K562 (cell line): Measurements from ENCODE around the gene KDM4F. TPM values are rescaled to one million over a fixed set of nuclear protein-coding genes. Genes with fewer than 3 reads are reported as not detected.
A peak's percentile ranks its signal among the peaks of the same experiment; 100 is the strongest.

Experiments used
- ATAC-seq: fragments of 200-7000 bp; cut with Tn5 transposase; 3 replicates; pipeline ENCODE4 v1.9.1; 2020; ENCODE audit warnings: moderate library complexity
- BruUV-seq: library from RNA; stranded (reverse); fragments of 400-500 nt; replicated peaks from 2 replicates; lab custom pipeline; 2021; lab: Mats Ljungman, UMichigan
- CTCF ChIA-PET: fragments of 300-600 bp; formaldehyde crosslinking; extraction: SDS; loops from one replicate; lab custom pipeline; 2021; ENCODE audit warnings: low intra/inter-chr PET ratio; lab: Yijun Ruan, JAX
- POLR2A ChIA-PET: fragments of 300-600, 350-650 bp; sonication (Branson Sonifier 250); formaldehyde crosslinking; extraction: SDS; loops from one replicate; lab custom pipeline; 2021; ENCODE audit warnings: antibody characterized with exemption, inconsistent platforms; lab: Yijun Ruan, JAX
- DNase-seq, 4 experiments: peaks; one replicate each; pipeline versions ENCODE4 v3.0.0 to v3.0.0-alpha.2; 2011 to 2018; ENCODE audit warnings: low spot score in 3 of 4, mixed read lengths in 3 of 4; ENCODE audit errors: extremely low read depth in 1 of 4
- FAIRE-seq: peaks from 2 replicates; lab custom pipeline; 2011; peaks lifted over from hg19 to GRCh38; lab: Jason Lieb, UNC
- H2AFZ ChIP-seq: 2 replicates; pipeline ENCODE4 v1.6.0; 2011; ENCODE audit warnings: low read depth, low read length, control low read depth, inconsistent platforms
- H3K27ac ChIP-seq: fragments of 200-600 bp; 3 replicates; pipeline ENCODE4 v1.8.0; 2011; ENCODE audit warnings: low read depth, mild to moderate bottlenecking, control low read depth, inconsistent platforms, low read length, moderate library complexity, mixed read lengths; ENCODE audit errors: extremely low read depth
- H3K27me3 ChIP-seq, 2 experiments: fragments of 300-600 bp in 1 of 2; 2 replicates in 1 of 2; 3 replicates in 1 of 2; pipeline versions ENCODE4 v1.6.0 to v1.8.0; 2011; ENCODE audit warnings: inconsistent platforms in 2 of 2, low read length in 2 of 2, mild to moderate bottlenecking in 1 of 2, mixed read lengths in 1 of 2, moderate library complexity in 1 of 2; ENCODE audit not compliant: control insufficient read depth in 2 of 2, insufficient read depth in 2 of 2
- H3K36me3 ChIP-seq: fragments of 300-600 bp; 3 replicates; pipeline ENCODE4 v1.8.0; 2011; ENCODE audit warnings: mild to moderate bottlenecking, low read length, inconsistent platforms; ENCODE audit not compliant: control insufficient read depth, insufficient read depth
- H3K4me1 ChIP-seq, 2 experiments: fragments of 200-600 bp in 1 of 2; replicated peaks in 1 of 2; 2 replicates in 1 of 2; 3 replicates in 1 of 2; pipeline versions ENCODE4 v1.5.1 to v1.8.0; 2011; ENCODE audit warnings: inconsistent platforms in 2 of 2, low read length in 2 of 2, mild to moderate bottlenecking in 1 of 2, mixed read lengths in 1 of 2, moderate library complexity in 1 of 2; ENCODE audit not compliant: control insufficient read depth in 2 of 2, insufficient read depth in 2 of 2
- H3K4me2 ChIP-seq: 2 replicates; pipeline ENCODE4 v1.6.1; 2011; ENCODE audit warnings: low read length, control low read depth, inconsistent platforms, mixed read lengths; ENCODE audit not compliant: insufficient read depth
- H3K4me3 ChIP-seq: fragments of 200-600 bp; sonication (generic), shearing (Covaris generic); 2 replicates; pipeline ENCODE4 v1.5.1; 2016; ENCODE audit warnings: control low read depth, inconsistent platforms
- H3K79me2 ChIP-seq: fragments of 200-600 bp; 3 replicates; pipeline ENCODE4 v1.8.0; 2011; ENCODE audit warnings: low read length, inconsistent platforms; ENCODE audit not compliant: control insufficient read depth, insufficient read depth
- H3K9ac ChIP-seq, 2 experiments: 2 replicates each; pipeline versions ENCODE4 v1.6.0 to v1.6.1; 2011; ENCODE audit warnings: low read depth in 2 of 2, low read length in 2 of 2, control low read depth in 1 of 2, inconsistent platforms in 1 of 2, mild to moderate bottlenecking in 1 of 2, mixed read lengths in 1 of 2; ENCODE audit not compliant: insufficient read depth in 1 of 2
- H3K9me1 ChIP-seq: one replicate; pipeline ENCODE4 v1.6.0; 2011; ENCODE audit warnings: inconsistent platforms, mild to moderate bottlenecking, low read length, moderate library complexity; ENCODE audit not compliant: control insufficient read depth, insufficient read depth
- H3K9me3 ChIP-seq: replicated peaks from 2 replicates; pipeline ENCODE4 v1.5.1; 2011; ENCODE audit warnings: low read depth, low read length, inconsistent platforms; ENCODE audit not compliant: control insufficient read depth, insufficient read depth
- H4K20me1 ChIP-seq: replicated peaks from 2 replicates; pipeline ENCODE4 v1.6.1; 2011; ENCODE audit warnings: low read length, inconsistent platforms, mixed read lengths; ENCODE audit not compliant: control insufficient read depth, insufficient read depth
- NFE2 ChIP-seq: IDR thresholded peaks from 2 replicates; pipeline ENCODE4 v1.6.1; 2014; ENCODE audit warnings: antibody characterized with exemption, low read depth
- STAT5A ChIP-seq: IDR thresholded peaks from 2 replicates; pipeline ENCODE4 v1.6.1; 2012; ENCODE audit warnings: low read length, inconsistent platforms, borderline replicate concordance
- ZNF583 ChIP-seq: fragments of 250-450 bp; sonication (Bioruptor Pico); IDR thresholded peaks from 2 replicates; pipeline ENCODE4 v1.4.0; 2020
- WGBS: fragments of 100-300 bp; shearing (Covaris generic); methylation state at CpG from one replicate; pipeline ENCODE4 v1.1.6; 2016; ENCODE audit warnings: low coverage, mixed read lengths; ENCODE audit not compliant: insufficient coverage; ENCODE audit errors: missing lambda C conversion rate; 5-methylcytosine and 5-hydroxymethylcytosine counted together
- in situ Hi-C: fragments of 300-500 bp; cut with MboI; formaldehyde crosslinking; loops from 4 replicates; pipeline ENCODE4 v1.15.0; 2018; ENCODE audit warnings: inconsistent platforms, mixed read lengths
- intact Hi-C: fragments of 100-400 bp; cut with micrococcal nuclease; formaldehyde crosslinking; loops from 2 replicates; pipeline ENCODE4 v1.14.2; 2022
- polyA plus RNA-seq, 8 experiments: library from polyadenylated mRNA; depleted of rRNA in 4 of 8; stranded (reverse) in 5 of 8; unstranded in 3 of 8; fragments of >200 nt; fragmentation: Nextera tagmentation in 2 of 8; fragmentation: Illumina TruSeq in 1 of 8; extraction: Ambion mirVana in 2 of 8; extraction: Trizol in 1 of 8; gene quantifications; 2 replicates each; pipeline versions ENCODE4 v1.2.1 to v1.2.3, GENCODE V29; 2011 to 2014; ENCODE audit warnings: inconsistent platforms in 1 of 8, missing spikeins in 1 of 8
- total RNA-seq, 7 experiments: library from RNA; depleted of rRNA in 6 of 7; stranded (reverse); fragments of >200 nt in 6 of 7; fragmentation: Illumina TruSeq in 2 of 7; extraction: Trizol in 2 of 7; gene quantifications; 2 replicates each; pipeline versions ENCODE4 v1.2.1 to v1.2.3, GENCODE V29; 2011 to 2021; ENCODE audit warnings: low replicate concordance in 1 of 7
- TF ChIP-seq, protein P1 (sequence below): fragments of 450-650 bp; IDR thresholded peaks from 2 replicates; pipeline ENCODE4 v1.6.1; 2016; ENCODE audit warnings: missing biosample characterization, missing genetic modification characterization
- TF ChIP-seq, protein P2 (sequence below), 2 experiments: fragments of 450-650 bp in 1 of 2; sonication (generic) in 1 of 2; formaldehyde crosslinking in 1 of 2; IDR thresholded peaks; 2 replicates each; pipeline versions ENCODE4 v1.7.1 to v1.9.0; 2016 to 2022; ENCODE audit warnings: inconsistent platforms in 1 of 2, mild to moderate bottlenecking in 1 of 2, missing genetic modification reagents in 1 of 2
- TF ChIP-seq, protein P3 (sequence below), 2 experiments: fragments of 450-650 bp in 1 of 2; sonication (generic) in 1 of 2; formaldehyde crosslinking in 1 of 2; IDR thresholded peaks in 1 of 2; conservative IDR thresholded peaks in 1 of 2; 2 replicates each; pipeline versions ENCODE4 v1.6.1 to v1.8.1; 2016 to 2023; ENCODE audit warnings: mild to moderate bottlenecking in 2 of 2, moderate library complexity in 2 of 2, inconsistent platforms in 1 of 2, missing genetic modification reagents in 1 of 2

Gene KDM4F
- total and polyA plus RNA-seq, 9 of the 15 experiments (the other 6 are each of a cell fraction or from before 2014, with no cell fraction given): not detected

DNA sequence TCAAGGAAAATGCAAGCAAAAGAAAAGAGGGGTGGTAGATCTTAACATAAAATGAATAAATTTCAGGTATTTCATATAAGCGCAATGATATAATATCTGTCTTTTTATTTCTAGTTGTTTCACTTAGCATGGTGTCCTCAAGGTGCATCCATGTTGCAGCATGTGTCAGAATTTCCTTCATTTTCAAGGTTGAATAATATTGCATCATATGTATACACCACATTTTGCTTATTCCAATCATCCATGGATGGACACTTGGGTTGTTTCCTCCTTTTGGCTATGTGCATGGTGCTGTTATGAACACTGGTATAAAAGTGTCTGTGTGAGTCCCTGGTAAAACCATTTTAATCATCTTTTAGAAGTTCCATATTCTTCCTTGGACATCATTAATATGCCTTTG lies 7.0 kb upstream of the KDM4F start:
- ATAC-seq (no peak), FAIRE-seq (no peak), DNase-seq (no peak)
- ChIA-PET POLR2A (no interaction called here), CTCF (no interaction called here)
- H3K9me1 ChIP-seq: no peaks in the 10 kb centered on the region
- no peak overlapping the region for H3K9ac ChIP-seq
- intact Hi-C loops (no loop called here), in situ Hi-C loops (no loop called here)
- no peaks in the 10 kb centered on the region for H3K79me2 ChIP-seq
- H3K4me1 ChIP-seq: no peaks in the 10 kb centered on the region
- no peak overlapping the region for H3K4me3 ChIP-seq
- WGBS: 27% methylated on average over 1 of the region's 1 CpG
- BruUV-seq: no TSS peak
- H3K27me3 ChIP-seq: peaks cover 0 to 27% of the 10 kb centered on the region in 2 experiments; a peak in 4 of 5 replicates
- no peaks in the 10 kb centered on the region for H3K9me3 ChIP-seq
- H4K20me1 ChIP-seq: no peaks in the 10 kb centered on the region
- no peaks in the 10 kb centered on the region for H3K36me3 ChIP-seq
- no peak overlapping the region for H3K27ac ChIP-seq
- no peak overlapping the region for H2AFZ ChIP-seq
- no peak overlapping the region for H3K4me2 ChIP-seq
- TF ChIP-seq NFE2 (no peak), STAT5A (no peak), ZNF583 (CRISPR knock-in tag) (no peak)
- TF ChIP-seq, protein P1, sequence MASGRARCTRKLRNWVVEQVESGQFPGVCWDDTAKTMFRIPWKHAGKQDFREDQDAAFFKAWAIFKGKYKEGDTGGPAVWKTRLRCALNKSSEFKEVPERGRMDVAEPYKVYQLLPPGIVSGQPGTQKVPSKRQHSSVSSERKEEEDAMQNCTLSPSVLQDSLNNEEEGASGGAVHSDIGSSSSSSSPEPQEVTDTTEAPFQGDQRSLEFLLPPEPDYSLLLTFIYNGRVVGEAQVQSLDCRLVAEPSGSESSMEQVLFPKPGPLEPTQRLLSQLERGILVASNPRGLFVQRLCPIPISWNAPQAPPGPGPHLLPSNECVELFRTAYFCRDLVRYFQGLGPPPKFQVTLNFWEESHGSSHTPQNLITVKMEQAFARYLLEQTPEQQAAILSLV (tag): 0 out of 2 replicates have a peak, but pooled peaks have one; percentile 21
- TF ChIP-seq, protein P2, sequence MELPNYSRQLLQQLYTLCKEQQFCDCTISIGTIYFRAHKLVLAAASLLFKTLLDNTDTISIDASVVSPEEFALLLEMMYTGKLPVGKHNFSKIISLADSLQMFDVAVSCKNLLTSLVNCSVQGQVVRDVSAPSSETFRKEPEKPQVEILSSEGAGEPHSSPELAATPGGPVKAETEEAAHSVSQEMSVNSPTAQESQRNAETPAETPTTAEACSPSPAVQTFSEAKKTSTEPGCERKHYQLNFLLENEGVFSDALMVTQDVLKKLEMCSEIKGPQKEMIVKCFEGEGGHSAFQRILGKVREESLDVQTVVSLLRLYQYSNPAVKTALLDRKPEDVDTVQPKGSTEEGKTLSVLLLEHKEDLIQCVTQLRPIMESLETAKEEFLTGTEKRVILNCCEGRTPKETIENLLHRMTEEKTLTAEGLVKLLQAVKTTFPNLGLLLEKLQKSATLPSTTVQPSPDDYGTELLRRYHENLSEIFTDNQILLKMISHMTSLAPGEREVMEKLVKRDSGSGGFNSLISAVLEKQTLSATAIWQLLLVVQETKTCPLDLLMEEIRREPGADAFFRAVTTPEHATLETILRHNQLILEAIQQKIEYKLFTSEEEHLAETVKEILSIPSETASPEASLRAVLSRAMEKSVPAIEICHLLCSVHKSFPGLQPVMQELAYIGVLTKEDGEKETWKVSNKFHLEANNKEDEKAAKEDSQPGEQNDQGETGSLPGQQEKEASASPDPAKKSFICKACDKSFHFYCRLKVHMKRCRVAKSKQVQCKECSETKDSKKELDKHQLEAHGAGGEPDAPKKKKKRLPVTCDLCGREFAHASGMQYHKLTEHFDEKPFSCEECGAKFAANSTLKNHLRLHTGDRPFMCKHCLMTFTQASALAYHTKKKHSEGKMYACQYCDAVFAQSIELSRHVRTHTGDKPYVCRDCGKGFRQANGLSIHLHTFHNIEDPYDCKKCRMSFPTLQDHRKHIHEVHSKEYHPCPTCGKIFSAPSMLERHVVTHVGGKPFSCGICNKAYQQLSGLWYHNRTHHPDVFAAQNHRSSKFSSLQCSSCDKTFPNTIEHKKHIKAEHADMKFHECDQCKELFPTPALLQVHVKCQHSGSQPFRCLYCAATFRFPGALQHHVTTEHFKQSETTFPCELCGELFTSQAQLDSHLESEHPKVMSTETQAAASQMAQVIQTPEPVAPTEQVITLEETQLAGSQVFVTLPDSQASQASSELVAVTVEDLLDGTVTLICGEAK (IDR thresholded peaks at IDR 0.05): no peak
- TF ChIP-seq, protein P2 (CRISPR knock-in tag; IDR thresholded peaks at IDR 0.05): no peak
- TF ChIP-seq, protein P3, sequence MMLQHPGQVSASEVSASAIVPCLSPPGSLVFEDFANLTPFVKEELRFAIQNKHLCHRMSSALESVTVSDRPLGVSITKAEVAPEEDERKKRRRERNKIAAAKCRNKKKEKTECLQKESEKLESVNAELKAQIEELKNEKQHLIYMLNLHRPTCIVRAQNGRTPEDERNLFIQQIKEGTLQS (IDR thresholded peaks at IDR 0.05): peak; percentile 56; the same call in 1 of the 2 replicates
- TF ChIP-seq, protein P3 (CRISPR knock-in tag; conservative IDR thresholded peaks at IDR 0.05): no peak
